Spleen (tissue), 11 donors: ENCODE measurements around the gene CXXC5. TPM values are rescaled to one million over a fixed set of nuclear protein-coding genes. Genes with fewer than 3 reads are reported as not detected.
A peak's percentile ranks its signal among the peaks of the same experiment; 100 is the strongest.

Experiments
- DNase-seq: peaks from one replicate; pipeline ENCODE4 v3.0.0-alpha.2; 2020
- H3K27ac ChIP-seq, 8 donors: fragments of 200-600 bp; sonication (generic) in 7 of 8; 1 replicate in 4 of 8; 2 replicates in 4 of 8; pipeline versions ENCODE4 v1.5.0 to v1.8.0; 2016 to 2021; ENCODE audit warnings: inconsistent platforms in 4 of 8, mild to moderate bottlenecking in 4 of 8, moderate library complexity in 1 of 8
- H3K27me3 ChIP-seq, 7 donors: fragments of 200-600 bp; sonication (generic) in 6 of 7; replicated peaks in 1 of 7; 1 replicate in 4 of 7; 2 replicates in 3 of 7; pipeline versions ENCODE4 v1.5.0 to v1.8.0; 2016 to 2021; ENCODE audit warnings: inconsistent platforms in 3 of 7, mild to moderate bottlenecking in 1 of 7
- H3K36me3 ChIP-seq, 6 donors: fragments of 200-600 bp; sonication (generic) in 5 of 6; 1 replicate in 4 of 6; 2 replicates in 2 of 6; pipeline versions ENCODE4 v1.5.0 to v1.8.0; 2016 to 2021; ENCODE audit warnings: inconsistent platforms in 2 of 6
- H3K4me1 ChIP-seq, 6 donors: fragments of 200-600 bp; sonication (generic) in 5 of 6; 1 replicate in 3 of 6; 2 replicates in 3 of 6; pipeline versions ENCODE4 v1.5.0 to v1.8.0; 2016 to 2021; ENCODE audit warnings: inconsistent platforms in 3 of 6
- H3K4me3 ChIP-seq, 8 donors: fragments of 200-600 bp; sonication (generic) in 7 of 8; 1 replicate in 4 of 8; 2 replicates in 4 of 8; pipeline versions ENCODE4 v1.5.0 to v1.8.0; 2016 to 2021; ENCODE audit warnings: inconsistent platforms in 4 of 8, mild to moderate bottlenecking in 4 of 8, moderate library complexity in 2 of 8
- H3K9me3 ChIP-seq, 8 donors: fragments of 200-600 bp; sonication (generic) in 7 of 8; 1 replicate in 4 of 8; 2 replicates in 4 of 8; pipeline versions ENCODE4 v1.5.0 to v1.8.0; 2016 to 2021; ENCODE audit warnings: inconsistent platforms in 4 of 8
- POLR2A ChIP-seq, 3 donors: fragments of 450-650 bp; IDR thresholded peaks; one replicate each; pipeline ENCODE4 v1.5.1; 2017; ENCODE audit warnings: antibody characterized with exemption in 3 of 3, mild to moderate bottlenecking in 1 of 3
- POLR2AphosphoS5 ChIP-seq, 3 donors: sonication (generic); formaldehyde crosslinking; IDR thresholded peaks; one replicate each; pipeline ENCODE4 v1.5.1; 2017; ENCODE audit warnings: antibody characterized with exemption in 3 of 3
- WGBS, 5 donors: extraction: QIAGEN DNeasy Blood & Tissue Kit in 3 of 5; methylation state at CpG; one replicate each; pipeline versions ENCODE4 v1.1.5 to v1.1.7; 2013 to 2018; 5-methylcytosine and 5-hydroxymethylcytosine counted together
- intact Hi-C: fragments of 100-400 bp; cut with DNase I; formaldehyde crosslinking; loops from one replicate; pipeline ENCODE4 v1.15.0; 2023; ENCODE audit warnings: low total_unique reads
- polyA plus RNA-seq, 3 donors: library from polyadenylated mRNA; stranded (reverse); fragments of 200-250 nt; gene quantifications; one replicate each; pipeline ENCODE4 v1.2.1, GENCODE V29; 2013
- total RNA-seq, 7 donors: library from RNA; depleted of rRNA in 3 of 7; stranded (reverse); fragments of >200 nt in 3 of 7; fragmentation: NEBNext Ultra II Directional in 4 of 7; extraction: Animal tissue kit (Norgen Biotek cat#: 25700) in 4 of 7; gene quantifications; one replicate each; pipeline versions ENCODE4 v1.1.0 to v1.2.1, GENCODE V29; 2016 to 2021
- TF ChIP-seq, protein P1 (sequence below), 11 experiments: fragments of 200-600 bp in 7 of 11; fragments of 450-650 bp in 4 of 11; sonication (generic) in 4 of 11; IDR thresholded peaks in 8 of 11; conservative IDR thresholded peaks in 3 of 11; 1 replicate in 7 of 11; 2 replicates in 4 of 11; pipeline versions ENCODE4 v1.4.0 to v1.8.0; 2016 to 2021; ENCODE audit warnings: antibody characterized with exemption in 11 of 11, inconsistent platforms in 4 of 11, mild to moderate bottlenecking in 1 of 11
- donor health status: healthy with polysubstance abuse.
- donor health status: DM: no; HTN: no; CAD: no; lungs with moderate emphysema.
- donor health status: DM: no; HTN: no; CAD: no.
- donor health status: Bipolar disorder and iron deficiency.
- donor health status: healthy.
- donor health status: DM: no; HTN: no; CAD: no.
- donor health status: DM: yes; HTN: yes; CAD: no.

CXXC5 gene
- total and polyA plus RNA-seq, 10 donors, result 46.4 to 69.5 (median 62.0) TPM

DNA sequence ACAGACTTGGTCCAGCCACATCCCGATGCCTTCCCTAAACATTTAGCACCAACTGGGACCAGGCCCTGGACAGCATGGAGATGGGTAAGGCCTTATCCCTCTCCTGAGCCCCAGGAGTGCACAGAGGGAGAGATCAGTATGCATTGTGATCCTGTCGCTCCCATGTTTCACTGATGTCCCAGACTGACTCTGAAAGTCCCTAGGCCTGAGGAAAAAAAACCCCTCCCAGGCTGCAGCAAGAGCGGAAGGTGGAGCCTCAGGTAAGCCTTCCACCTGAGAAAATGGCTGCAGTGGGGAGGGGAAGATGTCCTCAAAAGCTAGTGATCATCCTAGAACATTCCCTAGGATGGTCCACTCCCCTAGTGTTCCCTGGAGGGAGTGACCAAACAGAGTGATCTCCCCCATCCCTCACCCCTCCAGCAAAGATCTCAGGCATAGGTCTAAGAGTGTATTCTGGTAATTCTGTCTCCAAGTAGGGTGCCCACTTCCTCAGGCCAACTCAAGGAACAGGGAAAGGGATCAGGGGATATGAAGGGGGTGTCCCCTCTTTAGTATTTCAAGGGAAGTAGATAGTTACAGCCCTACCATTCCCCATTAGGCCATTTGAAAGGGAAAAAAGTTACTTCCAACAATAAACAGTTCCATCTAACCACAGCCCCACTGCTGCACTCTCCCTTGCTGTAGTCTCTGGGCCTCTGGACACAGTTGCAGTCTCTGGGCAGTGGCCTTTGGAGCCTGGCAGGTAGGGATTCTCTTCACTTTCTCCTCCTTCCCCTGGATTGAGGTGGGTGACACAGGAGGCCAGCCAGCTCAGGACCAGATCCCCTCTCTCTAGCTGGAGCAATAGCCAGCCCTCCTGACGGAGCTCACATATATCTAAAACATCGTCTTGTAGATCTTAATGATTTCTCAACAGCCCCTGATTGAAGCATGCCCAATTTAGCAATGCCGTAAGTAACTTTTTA lies 6.8 kb upstream of the CXXC5 start:
- H3K27me3 ChIP-seq, result peaks cover 0 to 9% (median 0%) of the 10 kb centered on the region in 7 donors
- H3K4me1 ChIP-seq, result peaks cover 24 to 79% (median 40%) of the 10 kb centered on the region in 6 donors
- H3K4me3 ChIP-seq, result no peak overlapping the region
- H3K27ac ChIP-seq, result no peak overlapping the region
- TF ChIP-seq POLR2A (IDR thresholded peaks at IDR 0.05) (no peak), POLR2AphosphoS5 (IDR thresholded peaks at IDR 0.05) (no peak)
- TF ChIP-seq, protein P1, sequence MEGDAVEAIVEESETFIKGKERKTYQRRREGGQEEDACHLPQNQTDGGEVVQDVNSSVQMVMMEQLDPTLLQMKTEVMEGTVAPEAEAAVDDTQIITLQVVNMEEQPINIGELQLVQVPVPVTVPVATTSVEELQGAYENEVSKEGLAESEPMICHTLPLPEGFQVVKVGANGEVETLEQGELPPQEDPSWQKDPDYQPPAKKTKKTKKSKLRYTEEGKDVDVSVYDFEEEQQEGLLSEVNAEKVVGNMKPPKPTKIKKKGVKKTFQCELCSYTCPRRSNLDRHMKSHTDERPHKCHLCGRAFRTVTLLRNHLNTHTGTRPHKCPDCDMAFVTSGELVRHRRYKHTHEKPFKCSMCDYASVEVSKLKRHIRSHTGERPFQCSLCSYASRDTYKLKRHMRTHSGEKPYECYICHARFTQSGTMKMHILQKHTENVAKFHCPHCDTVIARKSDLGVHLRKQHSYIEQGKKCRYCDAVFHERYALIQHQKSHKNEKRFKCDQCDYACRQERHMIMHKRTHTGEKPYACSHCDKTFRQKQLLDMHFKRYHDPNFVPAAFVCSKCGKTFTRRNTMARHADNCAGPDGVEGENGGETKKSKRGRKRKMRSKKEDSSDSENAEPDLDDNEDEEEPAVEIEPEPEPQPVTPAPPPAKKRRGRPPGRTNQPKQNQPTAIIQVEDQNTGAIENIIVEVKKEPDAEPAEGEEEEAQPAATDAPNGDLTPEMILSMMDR (IDR thresholded peaks at IDR 0.05 in 8 of 11, conservative IDR thresholded peaks at IDR 0.05 in 3 of 11), result no peak
- DNase-seq, result peak; percentile 38
- H3K36me3 ChIP-seq, result no peaks in the 10 kb centered on the region
- no peaks in the 10 kb centered on the region for H3K9me3 ChIP-seq
- 82 to 98% (median 93%) methylated on average over 6 of the region's 6 CpGs for WGBS, 5 donors
- intact Hi-C loops, result no loop called here

DNA sequence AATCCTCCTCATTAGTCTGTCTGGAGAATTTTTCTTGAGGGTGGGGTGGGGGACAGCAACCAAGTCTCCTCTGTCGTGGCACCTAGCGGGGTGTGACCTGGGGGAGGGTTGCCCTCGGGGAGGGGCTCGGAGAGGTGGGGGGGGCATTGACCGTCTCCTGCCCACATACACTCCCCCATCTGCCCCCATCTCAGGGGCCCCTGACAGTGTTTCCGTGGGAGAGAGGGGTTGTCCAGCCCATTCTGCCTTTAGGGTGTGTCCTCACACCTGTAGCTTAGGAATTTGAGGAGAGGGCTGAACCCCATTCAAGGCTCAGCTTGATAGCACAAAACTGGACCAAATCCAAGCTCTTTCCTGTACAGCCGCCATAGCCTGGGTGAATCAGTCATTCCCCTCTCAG lies 5.9 kb upstream of the CXXC5 start:
- TF ChIP-seq POLR2AphosphoS5 (IDR thresholded peaks at IDR 0.05), result no peak
- no peak for TF ChIP-seq POLR2A (IDR thresholded peaks at IDR 0.05)
- WGBS, 5 donors, result 62 to 73% (median 72%) methylated on average over 4 to 7 of the region's 7 CpGs
- H3K36me3 ChIP-seq, result no peaks in the 10 kb centered on the region
- H3K9me3 ChIP-seq, result no peaks in the 10 kb centered on the region
- no peak overlapping the region for H3K27ac ChIP-seq
- peaks cover 0 to 14% (median 0%) of the 10 kb centered on the region in 7 donors for H3K27me3 ChIP-seq
- peak; percentile 47 for DNase-seq
- H3K4me1 ChIP-seq, result peaks cover 26 to 79% (median 41%) of the 10 kb centered on the region in 6 donors
- intact Hi-C loops, result no loop called here
- no peak overlapping the region for H3K4me3 ChIP-seq

DNA sequence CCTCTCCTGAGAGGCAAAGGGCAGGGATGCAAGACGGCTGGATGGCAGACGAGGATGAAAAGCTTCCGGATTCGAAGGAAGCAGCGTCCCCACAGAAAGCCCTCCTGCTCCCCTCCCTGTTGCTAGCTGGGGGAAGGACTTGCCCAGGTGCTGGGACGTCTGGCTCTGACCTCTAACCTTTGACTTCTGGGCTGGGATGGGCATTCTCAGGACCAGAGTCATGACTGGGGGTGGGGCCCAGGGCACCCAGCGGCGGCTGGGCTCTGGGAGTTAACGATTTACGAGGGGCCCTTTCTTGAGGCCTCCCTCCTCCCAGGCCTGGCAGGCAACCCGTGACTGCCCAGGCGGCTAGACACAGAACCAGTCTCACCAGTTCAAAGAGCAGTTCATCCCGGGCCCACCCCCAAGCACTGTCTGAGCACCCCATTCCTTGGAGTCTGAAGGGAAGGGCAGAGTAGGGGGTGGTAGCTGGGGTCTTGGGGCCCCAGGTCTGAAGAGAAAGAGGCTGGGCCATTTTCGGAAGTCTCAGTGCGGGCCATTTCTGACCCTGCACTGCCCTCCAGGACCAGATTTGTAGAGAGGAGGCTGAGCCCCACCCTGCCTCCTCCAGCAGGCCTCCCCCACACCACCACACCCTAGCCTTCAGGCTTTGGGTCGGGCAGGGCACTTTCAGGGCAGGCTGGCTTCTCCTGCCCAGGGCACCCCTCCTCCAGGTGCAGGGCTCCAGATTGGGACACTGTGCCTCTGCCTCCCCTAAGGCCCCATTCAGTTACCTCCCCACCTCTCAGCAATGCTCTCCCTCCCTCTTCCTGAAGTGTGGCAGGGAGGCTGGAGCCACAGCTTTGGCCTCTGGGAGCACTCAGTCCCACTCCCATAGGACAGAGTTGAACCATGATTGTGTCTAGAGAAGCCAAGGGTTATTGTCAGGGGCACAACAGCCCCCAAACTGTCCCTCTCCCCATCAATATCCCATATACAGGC lies 5.0 kb upstream of the CXXC5 start:
- no peaks in the 10 kb centered on the region for H3K36me3 ChIP-seq
- WGBS, 5 donors, result 58 to 83% (median 67%) methylated on average over 10 to 16 of the region's 16 CpGs
- H3K4me1 ChIP-seq, result peaks cover 25 to 79% (median 41%) of the 10 kb centered on the region in 6 donors
- no peak overlapping the region for H3K27ac ChIP-seq
- TF ChIP-seq, protein P1 (IDR thresholded peaks at IDR 0.05 in 8 of 11, conservative IDR thresholded peaks at IDR 0.05 in 3 of 11), result no peak
- peak in 1 of 3 donors; percentile 55 for TF ChIP-seq POLR2AphosphoS5 (IDR thresholded peaks at IDR 0.05)
- no peak overlapping the region for H3K4me3 ChIP-seq
- peaks cover 0 to 16% (median 0%) of the 10 kb centered on the region in 7 donors for H3K27me3 ChIP-seq
- DNase-seq, result peak; percentile 72
- no peaks in the 10 kb centered on the region for H3K9me3 ChIP-seq
- intact Hi-C loops, result no loop called here

DNA sequence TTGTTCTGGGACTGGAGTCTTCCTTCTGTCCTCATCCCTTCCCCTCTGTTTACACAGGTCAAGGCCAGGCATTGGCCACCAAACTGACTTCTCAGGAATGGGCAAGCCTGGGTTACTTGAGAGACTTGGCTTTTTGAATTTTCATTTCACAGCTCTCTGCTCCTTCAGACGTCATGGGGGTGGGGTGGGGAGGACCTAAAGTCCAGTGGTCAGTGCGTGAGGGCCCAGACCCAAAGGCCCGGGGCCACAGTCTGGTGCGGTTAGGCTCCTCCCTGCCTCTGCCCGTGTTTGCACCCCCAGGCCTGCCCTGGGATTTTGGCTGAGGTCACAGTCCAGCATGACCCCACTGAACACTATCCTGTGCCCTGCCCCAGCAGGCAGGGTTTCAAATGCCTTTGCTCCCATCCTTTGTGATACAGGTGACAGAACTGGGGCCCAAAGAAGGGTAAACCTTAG lies 4.1 kb upstream of the CXXC5 start:
- peak in 1 of 3 donors; percentile 36 for TF ChIP-seq POLR2AphosphoS5 (IDR thresholded peaks at IDR 0.05)
- TF ChIP-seq POLR2A (IDR thresholded peaks at IDR 0.05), result no peak
- Histone ChIP-seq H3K4me3 (no peak overlapping the region), H3K9me3 (no peaks in the 10 kb centered on the region), H3K27me3 (peaks cover 0 to 25% (median 0%) of the 10 kb centered on the region in 7 donors), H3K36me3 (no peaks in the 10 kb centered on the region), H3K27ac (no peak overlapping the region), H3K4me1 (peaks cover 16 to 79% (median 37%) of the 10 kb centered on the region in 6 donors)
- intact Hi-C loops, result no loop called here
- WGBS, 5 donors, result 83 to 90% (median 86%) methylated on average over 5 of the region's 5 CpGs
- peak; percentile 50 for DNase-seq
